Fibroblast of mammary gland (primary cell): ENCODE results near the gene SMAD7.
A peak's percentile ranks its signal among the peaks of the same experiment; 100 is the strongest.

Experiments
- DNase-seq: peaks from one replicate; pipeline ENCODE4 v3.0.0-alpha.2; 2010; ENCODE audit warnings: low read depth
- H3K4me3 ChIP-seq: 2 replicates; pipeline ENCODE4 v1.5.1; 2011; ENCODE audit warnings: low read depth, mild to moderate bottlenecking, low read length, moderate library complexity; ENCODE audit not compliant: control insufficient read depth
- TF ChIP-seq, protein P1 (sequence below): conservative IDR thresholded peaks from 2 replicates; pipeline ENCODE4 v1.5.1; 2011; ENCODE audit warnings: low read depth, low read length, inconsistent platforms; ENCODE audit not compliant: control insufficient read depth, insufficient read depth

Gene SMAD7

DNA sequence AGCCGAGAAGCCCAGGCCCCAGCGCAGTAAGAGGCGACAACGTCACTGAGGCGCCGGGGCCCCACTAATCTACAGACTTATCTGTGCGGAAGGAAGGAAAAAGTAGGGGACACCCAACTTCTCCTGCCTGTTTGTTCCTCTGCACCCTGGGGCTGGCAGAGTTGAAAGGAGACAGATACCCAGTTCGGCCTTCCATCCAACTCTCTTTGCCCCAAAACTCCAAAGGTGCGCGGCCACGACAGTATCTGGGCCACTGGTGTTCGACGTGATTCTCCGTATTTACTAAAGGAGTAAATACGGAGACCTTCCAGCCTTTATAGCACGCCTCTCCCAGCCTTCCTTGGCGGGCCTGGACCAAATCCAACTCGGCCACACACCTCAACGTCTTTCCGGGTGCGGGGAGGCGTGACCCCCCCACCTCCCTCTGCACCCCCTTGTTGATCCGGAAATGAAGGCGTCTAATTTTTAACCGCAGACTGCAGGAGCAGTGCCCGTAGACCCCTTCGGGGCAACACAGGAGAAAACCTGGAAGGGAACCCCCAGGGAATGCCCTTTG is 1.6 kb downstream of the SMAD7 start:
- TF ChIP-seq, protein P1, sequence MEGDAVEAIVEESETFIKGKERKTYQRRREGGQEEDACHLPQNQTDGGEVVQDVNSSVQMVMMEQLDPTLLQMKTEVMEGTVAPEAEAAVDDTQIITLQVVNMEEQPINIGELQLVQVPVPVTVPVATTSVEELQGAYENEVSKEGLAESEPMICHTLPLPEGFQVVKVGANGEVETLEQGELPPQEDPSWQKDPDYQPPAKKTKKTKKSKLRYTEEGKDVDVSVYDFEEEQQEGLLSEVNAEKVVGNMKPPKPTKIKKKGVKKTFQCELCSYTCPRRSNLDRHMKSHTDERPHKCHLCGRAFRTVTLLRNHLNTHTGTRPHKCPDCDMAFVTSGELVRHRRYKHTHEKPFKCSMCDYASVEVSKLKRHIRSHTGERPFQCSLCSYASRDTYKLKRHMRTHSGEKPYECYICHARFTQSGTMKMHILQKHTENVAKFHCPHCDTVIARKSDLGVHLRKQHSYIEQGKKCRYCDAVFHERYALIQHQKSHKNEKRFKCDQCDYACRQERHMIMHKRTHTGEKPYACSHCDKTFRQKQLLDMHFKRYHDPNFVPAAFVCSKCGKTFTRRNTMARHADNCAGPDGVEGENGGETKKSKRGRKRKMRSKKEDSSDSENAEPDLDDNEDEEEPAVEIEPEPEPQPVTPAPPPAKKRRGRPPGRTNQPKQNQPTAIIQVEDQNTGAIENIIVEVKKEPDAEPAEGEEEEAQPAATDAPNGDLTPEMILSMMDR, result no peak
- peak overlapping the region; percentile 69 for H3K4me3 ChIP-seq
- DNase-seq, result no peak

GRCh38 chr18:48948112-48949049 is 2.4 kb downstream of the SMAD7 start:
- no peak for DNase-seq
- H3K4me3 ChIP-seq, result peak overlapping the region; percentile 69
- TF ChIP-seq, protein P1, result no peak

GRCh38 chr18:48947560-48947959 is 3.2 kb downstream of the SMAD7 start:
- H3K4me3 ChIP-seq, result peak overlapping the region; percentile 69
- DNase-seq, result no peak
- TF ChIP-seq, protein P1, result no peak

- peak overlapping the region; percentile 15 for H3K4me3 ChIP-seq
- TF ChIP-seq, protein P1, result no peak
- DNase-seq, result no peak
Observed at GRCh38 chr18:48947092-48947491, 3.7 kb downstream of the SMAD7 start.

DNA sequence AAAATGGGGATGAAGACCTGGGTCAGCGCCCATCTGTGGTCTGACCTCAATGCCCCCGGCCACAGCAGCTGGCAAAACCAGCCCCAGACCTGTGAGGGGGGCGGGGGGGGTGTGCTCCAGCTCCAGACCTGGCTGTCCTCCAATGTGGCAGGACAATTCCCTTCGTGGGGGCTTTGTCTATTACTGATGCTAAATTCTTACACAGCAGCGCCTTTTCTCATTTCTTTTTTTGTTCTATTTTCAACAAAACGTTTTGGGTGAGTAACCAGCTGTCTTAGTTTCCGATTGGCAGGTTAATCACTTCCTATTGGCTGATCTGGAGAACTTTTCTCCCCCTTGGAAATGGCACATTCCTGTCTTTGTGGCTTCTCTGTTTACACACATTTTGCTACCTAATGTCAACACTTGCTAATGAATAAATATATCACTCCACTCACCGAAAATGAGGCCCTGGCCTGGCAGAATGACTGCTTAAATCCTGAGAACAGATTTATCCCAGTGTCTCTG is 4.4 kb downstream of the SMAD7 start:
- no peak overlapping the region for H3K4me3 ChIP-seq
- TF ChIP-seq, protein P1, result no peak
- peak; percentile 69 for DNase-seq

GRCh38 chr18:48945953-48946217 is 4.9 kb downstream of the SMAD7 start:
- TF ChIP-seq, protein P1, result no peak
- DNase-seq, result no peak
- no peak overlapping the region for H3K4me3 ChIP-seq

DNA sequence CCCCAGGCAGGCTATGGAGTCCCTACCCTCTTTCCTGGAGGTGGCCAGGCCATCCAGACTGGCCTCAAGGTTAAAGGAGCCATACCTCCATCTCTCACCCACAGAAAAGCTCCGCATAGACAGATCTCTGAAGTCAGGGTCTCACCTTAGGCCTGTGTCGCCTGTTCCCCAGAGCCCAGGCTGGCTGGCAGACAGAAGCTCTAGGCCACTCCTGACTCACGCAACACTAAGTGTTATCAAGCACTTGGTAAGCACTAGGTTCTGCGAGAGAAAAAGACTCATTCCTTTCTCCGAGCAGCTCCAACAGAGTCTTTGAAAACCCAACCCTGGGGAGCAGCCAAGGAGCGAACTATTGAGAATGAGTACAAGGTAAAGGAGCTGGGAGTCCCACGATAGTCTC is 6.1 kb downstream of the SMAD7 start:
- DNase-seq, result no peak
- TF ChIP-seq, protein P1, result no peak
- no peak overlapping the region for H3K4me3 ChIP-seq
